Endothelial cell of umbilical vein (primary cell): Measurements from ENCODE around the gene CACTIN. TPM values are rescaled to one million over a fixed set of nuclear protein-coding genes. Genes with fewer than 3 reads are reported as not detected.

Experiments
- BruUV-seq: library from RNA; stranded (reverse); fragments of 400-500 nt; replicated peaks from 2 replicates; lab custom pipeline; 2021; lab: Mats Ljungman, UMichigan
- CTCF ChIA-PET: fragments of 300-600, 350-600 bp; sonication (Branson Sonifier 250); formaldehyde crosslinking; loops from one replicate; lab custom pipeline; 2021; ENCODE audit warnings: antibody characterized with exemption, inconsistent platforms; lab: Charles Lee
- POLR2A ChIA-PET: fragments of 300-600, 350-600 bp; sonication (Branson Sonifier 250); formaldehyde crosslinking; loops from one replicate; lab custom pipeline; 2021; ENCODE audit warnings: antibody characterized with exemption, inconsistent platforms; lab: Charles Lee
- DNase-seq: peaks from one replicate; pipeline ENCODE4 v3.0.0-alpha.2; 2011; ENCODE audit warnings: low read depth, low spot score
- FAIRE-seq: peaks from 2 replicates; lab custom pipeline; 2011; peaks lifted over from hg19 to GRCh38; lab: Jason Lieb, UNC
- H2AFZ ChIP-seq: 2 replicates; pipeline ENCODE4 v1.6.0; 2012; ENCODE audit warnings: low read depth, low read length, control low read depth, inconsistent platforms
- H3K27ac ChIP-seq: 2 replicates; pipeline ENCODE4 v1.5.1; 2011; ENCODE audit warnings: low read depth, mild to moderate bottlenecking, control low read depth, low read length, moderate library complexity; ENCODE audit not compliant: insufficient read depth
- H3K27me3 ChIP-seq, 2 experiments: 2 replicates each; pipeline versions ENCODE4 v1.6.0 to v1.6.1; 2011; ENCODE audit warnings: low read length in 2 of 2, mixed read lengths in 1 of 2; ENCODE audit not compliant: control insufficient read depth in 2 of 2, insufficient read depth in 2 of 2
- H3K36me3 ChIP-seq, 2 experiments: 2 replicates in 1 of 2; 3 replicates in 1 of 2; pipeline ENCODE4 v1.5.1; 2011; ENCODE audit warnings: low read length in 2 of 2, mild to moderate bottlenecking in 1 of 2, moderate library complexity in 1 of 2; ENCODE audit not compliant: control insufficient read depth in 2 of 2, insufficient read depth in 2 of 2; ENCODE audit errors: extremely low read depth in 1 of 2
- H3K4me1 ChIP-seq: 3 replicates; pipeline ENCODE4 v1.5.1; 2011; ENCODE audit warnings: mild to moderate bottlenecking, low read length; ENCODE audit not compliant: control insufficient read depth, insufficient read depth; ENCODE audit errors: extremely low read depth
- H3K4me2 ChIP-seq: 2 replicates; pipeline ENCODE4 v1.6.1; 2011; ENCODE audit warnings: low read length, control low read depth, mixed read lengths; ENCODE audit not compliant: insufficient read depth
- H3K4me3 ChIP-seq, 3 experiments: fragments of 200-600 bp in 1 of 3; sonication (generic), shearing (Covaris generic) in 1 of 3; replicated peaks in 1 of 3; 2 replicates each; pipeline ENCODE4 v1.5.1; 2011 to 2016; ENCODE audit warnings: control low read depth in 3 of 3, low read length in 3 of 3, mild to moderate bottlenecking in 2 of 3, inconsistent platforms in 1 of 3, low read depth in 1 of 3, moderate library complexity in 1 of 3; ENCODE audit not compliant: insufficient read depth in 1 of 3
- H3K79me2 ChIP-seq: 2 replicates; pipeline ENCODE4 v1.6.0; 2012; ENCODE audit warnings: low read length, inconsistent platforms; ENCODE audit not compliant: control insufficient read depth, insufficient read depth
- H3K9ac ChIP-seq: replicated peaks from 2 replicates; pipeline ENCODE3; 2011; ENCODE audit warnings: low read length, control low read depth; ENCODE audit not compliant: insufficient read depth; ENCODE audit errors: extremely low read depth
- H3K9me1 ChIP-seq: replicated peaks from 3 replicates; pipeline ENCODE4 v1.6.0; 2011; ENCODE audit warnings: mild to moderate bottlenecking, low read length; ENCODE audit not compliant: control insufficient read depth, insufficient read depth; ENCODE audit errors: extremely low read depth
- H3K9me3 ChIP-seq: replicated peaks from 2 replicates; pipeline ENCODE4 v1.5.1; 2012; ENCODE audit warnings: low read length, inconsistent platforms; ENCODE audit not compliant: control insufficient read depth, insufficient read depth
- H4K20me1 ChIP-seq: replicated peaks from 2 replicates; pipeline ENCODE3; 2011; ENCODE audit warnings: mild to moderate bottlenecking, low read length; ENCODE audit not compliant: control insufficient read depth, insufficient read depth; ENCODE audit errors: extremely low read depth
- EZH2 ChIP-seq: IDR thresholded peaks from 2 replicates; pipeline ENCODE4 v1.6.1; 2012; ENCODE audit warnings: borderline replicate concordance, low read depth, mild to moderate bottlenecking, moderate library complexity, low read length, inconsistent platforms; ENCODE audit not compliant: severe bottlenecking
- FOS ChIP-seq: IDR thresholded peaks from 2 replicates; pipeline ENCODE4 v1.6.1; 2011; ENCODE audit warnings: mild to moderate bottlenecking, low read length, moderate library complexity, borderline replicate concordance; ENCODE audit not compliant: insufficient read depth
- GATA2 ChIP-seq: IDR thresholded peaks from 2 replicates; pipeline ENCODE4 v1.7.0; 2011; ENCODE audit warnings: low read depth, mild to moderate bottlenecking, moderate library complexity, mixed read lengths, low read length; ENCODE audit not compliant: insufficient read length, insufficient read depth
- MYC ChIP-seq: IDR thresholded peaks from one replicate; pipeline ENCODE4 v1.6.1; 2011; ENCODE audit warnings: mild to moderate bottlenecking, low read depth, low read length
- POLR2AphosphoS5 ChIP-seq: IDR thresholded peaks from 2 replicates; pipeline ENCODE4 v1.6.1; 2012; ENCODE audit warnings: low read depth, mild to moderate bottlenecking, control low read depth, low read length, moderate library complexity; ENCODE audit not compliant: insufficient read depth
- dilution Hi-C: fragments of 300-500 bp; cut with MboI; formaldehyde crosslinking; loops from one replicate; pipeline ENCODE4 v1.15.0; 2019; ENCODE audit warnings: low sequenced_read_pairs; ENCODE audit not compliant: extremely low pct_ligation_motif_present
- intact Hi-C: fragments of 100-400 bp; cut with micrococcal nuclease; formaldehyde crosslinking; loops from one replicate; pipeline ENCODE4 v1.10.0; 2022
- polyA plus RNA-seq, 4 experiments: library from polyadenylated mRNA; depleted of rRNA in 3 of 4; stranded (reverse) in 3 of 4; unstranded in 1 of 4; fragments of >200 nt; gene quantifications; 2 replicates each; pipeline versions ENCODE4 v1.2.1 to v1.2.3, GENCODE V29; 2011 to 2012; ENCODE audit warnings: missing spikeins in 1 of 4
- total RNA-seq: library from RNA; stranded (reverse); gene quantifications from 2 replicates; pipeline ENCODE4 v1.2.3, GENCODE V29; 2021
- TF ChIP-seq, protein P1 (sequence below), 2 donors: IDR thresholded peaks; 1 replicate in 1 of 2; 2 replicates in 1 of 2; pipeline ENCODE4 v1.5.1; 2011; ENCODE audit warnings: low read length in 2 of 2, mild to moderate bottlenecking in 2 of 2, moderate library complexity in 2 of 2, control low read depth in 1 of 2, inconsistent platforms in 1 of 2, low read depth in 1 of 2; ENCODE audit not compliant: insufficient read depth in 1 of 2; ENCODE audit errors: extremely low read depth in 1 of 2
- TF ChIP-seq, protein P2 (sequence below): IDR thresholded peaks from 2 replicates; pipeline ENCODE4 v1.6.1; 2011; ENCODE audit not compliant: insufficient read depth, insufficient read length

Gene CACTIN
- total and polyA plus RNA-seq, 2 donors (not counting 3 experiments of a cell fraction or from before 2014, with no cell fraction given), result 29.7 to 36.1 TPM

DNA sequence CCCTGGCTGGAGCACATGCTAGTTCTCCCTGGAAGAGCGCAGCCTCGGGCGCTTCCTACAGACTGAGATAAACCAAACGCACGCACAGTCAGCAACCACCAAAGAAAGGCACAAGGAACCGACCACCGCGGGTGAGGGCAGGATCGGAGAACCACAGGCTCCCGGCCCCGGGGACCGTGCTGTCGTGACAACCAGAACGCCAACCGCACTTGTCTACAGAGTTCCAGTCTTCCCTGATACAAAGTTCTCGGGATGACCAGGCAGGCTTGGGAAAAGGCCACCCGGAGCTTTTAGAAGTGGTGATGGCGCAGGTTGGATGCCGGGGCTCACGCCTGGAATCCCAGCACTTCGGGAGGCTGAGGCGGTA lies 33.1 kb upstream of the CACTIN start:
- dilution Hi-C loops (no loop called here), intact Hi-C loops (no loop called here)
- no peaks in the 10 kb centered on the region for H3K4me1 ChIP-seq
- POLR2A ChIA-PET, result no interaction called here
- no TSS peak for BruUV-seq
- TF ChIP-seq MYC (no peak), GATA2 (no peak), FOS (no peak), EZH2 (no peak), POLR2AphosphoS5 (no peak)
- TF ChIP-seq, protein P1, sequence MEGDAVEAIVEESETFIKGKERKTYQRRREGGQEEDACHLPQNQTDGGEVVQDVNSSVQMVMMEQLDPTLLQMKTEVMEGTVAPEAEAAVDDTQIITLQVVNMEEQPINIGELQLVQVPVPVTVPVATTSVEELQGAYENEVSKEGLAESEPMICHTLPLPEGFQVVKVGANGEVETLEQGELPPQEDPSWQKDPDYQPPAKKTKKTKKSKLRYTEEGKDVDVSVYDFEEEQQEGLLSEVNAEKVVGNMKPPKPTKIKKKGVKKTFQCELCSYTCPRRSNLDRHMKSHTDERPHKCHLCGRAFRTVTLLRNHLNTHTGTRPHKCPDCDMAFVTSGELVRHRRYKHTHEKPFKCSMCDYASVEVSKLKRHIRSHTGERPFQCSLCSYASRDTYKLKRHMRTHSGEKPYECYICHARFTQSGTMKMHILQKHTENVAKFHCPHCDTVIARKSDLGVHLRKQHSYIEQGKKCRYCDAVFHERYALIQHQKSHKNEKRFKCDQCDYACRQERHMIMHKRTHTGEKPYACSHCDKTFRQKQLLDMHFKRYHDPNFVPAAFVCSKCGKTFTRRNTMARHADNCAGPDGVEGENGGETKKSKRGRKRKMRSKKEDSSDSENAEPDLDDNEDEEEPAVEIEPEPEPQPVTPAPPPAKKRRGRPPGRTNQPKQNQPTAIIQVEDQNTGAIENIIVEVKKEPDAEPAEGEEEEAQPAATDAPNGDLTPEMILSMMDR (IDR thresholded peaks at IDR 0.05; ENCODE audit: extremely low read depth in 1 of 2, insufficient read depth in 1 of 2, low read depth in 1 of 2, low read length in 2 of 2), result no peak
- TF ChIP-seq, protein P2, sequence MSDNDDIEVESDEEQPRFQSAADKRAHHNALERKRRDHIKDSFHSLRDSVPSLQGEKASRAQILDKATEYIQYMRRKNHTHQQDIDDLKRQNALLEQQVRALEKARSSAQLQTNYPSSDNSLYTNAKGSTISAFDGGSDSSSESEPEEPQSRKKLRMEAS, result no peak
- H3K27me3 ChIP-seq, result no peaks in the 10 kb centered on the region
- FAIRE-seq (no peak), DNase-seq (no peak)
- H3K9me1 ChIP-seq, result no peaks in the 10 kb centered on the region
- no peaks in the 10 kb centered on the region for H4K20me1 ChIP-seq
- H3K4me3 ChIP-seq, result no peak overlapping the region
- no peak overlapping the region for H3K27ac ChIP-seq
- CTCF ChIA-PET, result interaction anchor here (0.6 kb wide), 1 partner anchor 39 kb away, joined by 3 read pairs; no protein-coding TSS in a partner anchor
- no peaks in the 10 kb centered on the region for H3K9me3 ChIP-seq
- H3K79me2 ChIP-seq, result no peaks in the 10 kb centered on the region
- no peak overlapping the region for H3K4me2 ChIP-seq
- no peak overlapping the region for H2AFZ ChIP-seq
- no peak overlapping the region for H3K9ac ChIP-seq
- H3K36me3 ChIP-seq, result peaks cover 2 to 62% of the 10 kb centered on the region in 2 experiments
